Measurements from ENCODE around the gene FAM168A.

DNA sequence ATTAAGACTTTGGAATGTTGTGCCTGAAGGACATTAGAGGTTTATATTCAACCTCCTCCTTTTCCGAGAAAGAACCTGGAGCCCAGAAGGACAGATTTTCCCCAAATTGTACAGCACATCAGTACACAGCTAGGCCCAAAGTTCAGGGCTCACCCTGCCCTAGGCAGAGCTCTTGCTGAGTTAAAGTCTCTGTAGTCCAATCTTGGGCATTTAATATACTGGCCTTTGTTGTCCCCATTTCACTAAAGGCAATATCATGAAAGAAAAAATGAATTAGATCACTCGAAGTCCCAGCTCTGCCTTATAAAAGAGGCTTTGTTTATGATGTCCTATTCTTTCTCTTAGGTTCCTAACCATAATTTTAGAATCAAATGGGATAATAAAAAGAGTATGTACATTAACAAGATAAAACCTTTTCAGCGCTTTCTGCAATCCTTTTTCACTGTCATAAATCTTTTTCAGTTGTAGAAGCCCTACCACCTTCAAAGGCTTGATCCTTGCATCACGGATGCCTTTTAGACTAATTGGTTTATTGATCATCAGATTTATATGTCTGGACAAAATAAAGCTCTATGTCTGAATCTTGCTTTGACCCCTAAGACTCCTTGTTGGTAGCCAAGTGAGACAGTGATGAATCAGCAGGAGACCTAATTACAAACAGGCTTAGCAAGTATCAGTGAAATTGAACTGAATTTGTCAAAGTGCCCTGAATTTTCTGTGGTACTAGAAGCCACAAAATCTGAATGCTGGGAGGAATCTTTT is 181.9 kb downstream of the FAM168A start:
- TF ChIP-seq, protein P1, sequence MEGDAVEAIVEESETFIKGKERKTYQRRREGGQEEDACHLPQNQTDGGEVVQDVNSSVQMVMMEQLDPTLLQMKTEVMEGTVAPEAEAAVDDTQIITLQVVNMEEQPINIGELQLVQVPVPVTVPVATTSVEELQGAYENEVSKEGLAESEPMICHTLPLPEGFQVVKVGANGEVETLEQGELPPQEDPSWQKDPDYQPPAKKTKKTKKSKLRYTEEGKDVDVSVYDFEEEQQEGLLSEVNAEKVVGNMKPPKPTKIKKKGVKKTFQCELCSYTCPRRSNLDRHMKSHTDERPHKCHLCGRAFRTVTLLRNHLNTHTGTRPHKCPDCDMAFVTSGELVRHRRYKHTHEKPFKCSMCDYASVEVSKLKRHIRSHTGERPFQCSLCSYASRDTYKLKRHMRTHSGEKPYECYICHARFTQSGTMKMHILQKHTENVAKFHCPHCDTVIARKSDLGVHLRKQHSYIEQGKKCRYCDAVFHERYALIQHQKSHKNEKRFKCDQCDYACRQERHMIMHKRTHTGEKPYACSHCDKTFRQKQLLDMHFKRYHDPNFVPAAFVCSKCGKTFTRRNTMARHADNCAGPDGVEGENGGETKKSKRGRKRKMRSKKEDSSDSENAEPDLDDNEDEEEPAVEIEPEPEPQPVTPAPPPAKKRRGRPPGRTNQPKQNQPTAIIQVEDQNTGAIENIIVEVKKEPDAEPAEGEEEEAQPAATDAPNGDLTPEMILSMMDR (IDR thresholded peaks at IDR 0.05), result no peak
- TF ChIP-seq POLR2A (IDR thresholded peaks at IDR 0.05), result no peak
- no peak for TF ChIP-seq EP300 (IDR thresholded peaks at IDR 0.05)

Data from tibial nerve (tissue), 4 donors.